Right cardiac atrium (tissue), 5 donors: Measurements from ENCODE around the gene ATP6V0C. TPM values are rescaled to one million over a fixed set of nuclear protein-coding genes. Genes with fewer than 3 reads are reported as not detected.
"Not testable (repeated sequence)": the region's sequence is repeated elsewhere in the genome, so short reads cannot be mapped to it uniquely, and the experiment has no call there.

Source experiments
- ATAC-seq, 2 donors: fragments of 200-7000 bp; cut with Tn5 transposase; one replicate each; pipeline versions ENCODE4 v1.8.0 to v1.9.1; 2020; ENCODE audit warnings: moderate library complexity in 2 of 2, mild to moderate bottlenecking in 1 of 2
- DNase-seq, 3 donors: peaks; one replicate each; pipeline ENCODE4 v3.0.0-alpha.2; 2020
- H3K27ac ChIP-seq: one replicate; pipeline ENCODE4 v1.5.1; 2013; ENCODE audit warnings: mild to moderate bottlenecking, low read length, control low read depth, moderate library complexity
- H3K27me3 ChIP-seq: one replicate; pipeline ENCODE4 v1.6.1; 2013; ENCODE audit not compliant: control insufficient read depth, insufficient read depth
- H3K4me1 ChIP-seq: one replicate; pipeline ENCODE4 v1.6.1; 2013; ENCODE audit warnings: low read length; ENCODE audit not compliant: control insufficient read depth, insufficient read depth
- H3K4me3 ChIP-seq: one replicate; pipeline ENCODE4 v1.5.1; 2013; ENCODE audit warnings: low read length, control low read depth
- H3K9me3 ChIP-seq: one replicate; pipeline ENCODE4 v1.6.1; 2013; ENCODE audit warnings: low read length; ENCODE audit not compliant: control insufficient read depth
- WGBS: extraction: QIAGEN DNeasy Blood & Tissue Kit; methylation state at CpG from one replicate; pipeline ENCODE4 v1.1.7; 2013; 5-methylcytosine and 5-hydroxymethylcytosine counted together
- intact Hi-C, 4 donors: fragments of 100-400 bp; cut with DNase I; formaldehyde crosslinking; loops; one replicate each; pipeline versions ENCODE4 v1.11.0 to v1.14.0; 2022 to 2023
- polyA plus RNA-seq: library from polyadenylated mRNA; stranded (reverse); fragments of 200-250 nt; gene quantifications from one replicate; pipeline ENCODE4 v1.2.3, GENCODE V29; 2013
- total RNA-seq, 4 donors: library from RNA; stranded (reverse); fragmentation: NEBNext Ultra II Directional; extraction: Animal tissue kit (Norgen Biotek cat#: 25700); gene quantifications; one replicate each; pipeline ENCODE4 v1.2.1, GENCODE V29; 2021
- donor health status: healthy with polysubstance abuse.
- donor health status: DM: no; HTN: yes; CAD: no.
- donor health status: DM: no; HTN: no; CAD: no.
- donor health status: DM: no; HTN: yes; CAD: no; lungs with severe emphysema.
- donor health status: DM: yes; HTN: yes; CAD: no.

The ATP6V0C gene
- total and polyA plus RNA-seq, 5 donors = 153 to 206 (median 179) TPM

DNA sequence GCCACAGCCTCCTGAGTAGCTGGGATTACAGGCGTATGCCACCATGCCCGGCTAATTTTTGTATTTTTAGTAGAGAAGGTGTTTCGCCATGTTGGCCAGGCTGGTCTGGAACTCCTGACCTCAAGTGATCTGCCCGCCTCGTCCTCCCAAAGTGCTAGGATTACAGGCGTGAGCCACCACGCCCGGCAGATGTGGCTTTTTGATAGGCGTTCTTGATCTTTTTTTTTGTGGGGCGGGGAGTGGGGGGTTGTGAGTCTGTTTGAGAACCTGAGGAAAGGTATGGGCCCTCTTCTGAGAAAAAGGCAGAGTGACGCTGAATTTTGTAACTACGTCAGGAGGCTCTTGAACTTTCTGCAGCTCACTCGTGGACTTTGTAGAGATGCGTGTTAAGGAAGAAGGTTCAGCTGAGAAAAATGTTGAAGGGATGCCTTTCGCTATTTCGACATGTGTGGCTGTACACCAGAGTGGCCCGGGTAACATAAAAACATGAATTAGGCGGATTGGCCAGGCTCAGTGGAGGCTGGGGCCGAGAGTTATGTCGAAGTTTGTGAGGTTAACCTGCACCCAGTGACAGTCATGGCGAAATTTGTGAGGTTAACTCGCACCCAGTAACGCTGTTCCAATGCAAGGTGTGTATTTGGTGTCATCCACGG is 25.6 kb downstream of the ATP6V0C start:
- intact Hi-C loops, ATAC-seq, H3K27me3 ChIP-seq, H3K27ac ChIP-seq, H3K4me1 ChIP-seq, H3K9me3 ChIP-seq: not testable (repeated sequence)
- H3K4me3 ChIP-seq = peak overlapping the region; percentile 60
- WGBS = 83% methylated on average over 24 of the region's 24 CpGs
- DNase-seq = peak in 2 of 3 donors; percentile 18 to 39

DNA sequence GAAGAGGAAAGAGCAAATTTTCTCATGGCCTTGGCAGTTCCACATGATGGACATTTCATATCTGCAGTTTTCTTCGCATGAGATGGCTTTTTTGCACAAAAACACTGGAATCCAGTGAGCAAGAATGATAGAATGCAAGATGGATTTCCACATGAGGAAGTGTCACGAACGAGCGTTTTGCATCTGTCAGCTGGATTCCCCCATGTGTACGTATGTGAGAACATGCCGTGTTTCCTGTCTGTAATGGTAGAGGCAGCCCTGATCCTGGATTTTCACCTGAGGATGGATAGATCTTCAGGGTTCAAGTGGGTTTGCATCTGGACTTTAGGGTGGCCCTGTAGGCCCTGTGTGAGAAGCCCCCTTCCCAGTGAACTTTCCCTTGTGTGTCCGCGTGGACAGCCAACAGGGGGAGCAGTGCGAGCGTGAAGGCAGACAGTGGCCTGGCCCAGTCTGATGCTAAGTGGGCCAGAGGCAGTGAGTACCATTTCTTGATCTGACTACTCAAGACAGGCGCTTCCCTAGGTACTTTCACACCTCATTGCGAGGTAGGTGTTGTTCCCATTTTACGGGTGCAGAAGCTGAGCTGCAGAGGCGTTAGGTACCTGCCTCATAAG is 26.2 kb downstream of the ATP6V0C start:
- H3K9me3 ChIP-seq, intact Hi-C loops, H3K27ac ChIP-seq, ATAC-seq, H3K4me1 ChIP-seq, H3K27me3 ChIP-seq, H3K4me3 ChIP-seq: not testable (repeated sequence)
- 44% methylated on average over 14 of the region's 14 CpGs for WGBS
- peak; percentile 31 to 69 (median 64) for DNase-seq

DNA sequence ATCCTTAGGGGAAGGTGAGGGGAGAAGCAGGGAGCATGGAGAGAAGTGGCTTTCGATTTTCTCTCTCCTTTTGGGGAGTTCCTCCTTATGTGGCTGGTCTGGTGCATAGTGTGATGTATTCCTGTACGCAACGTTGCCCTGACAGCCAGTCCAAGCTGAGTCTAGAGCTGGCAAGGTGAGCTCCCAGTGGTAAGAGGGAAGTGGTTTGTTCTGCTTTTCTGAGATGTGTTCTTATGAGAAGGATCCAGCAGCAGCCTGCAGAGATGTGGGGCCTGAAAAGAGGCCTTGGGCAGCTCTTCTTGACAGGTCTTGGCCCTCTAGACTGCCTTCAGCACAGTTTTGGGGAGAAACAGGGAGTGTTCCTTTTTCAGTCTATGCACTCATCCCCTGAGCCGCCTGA is 27.2 kb downstream of the ATP6V0C start:
- ATAC-seq, H3K9me3 ChIP-seq, H3K27me3 ChIP-seq, H3K4me1 ChIP-seq, intact Hi-C loops, H3K27ac ChIP-seq, H3K4me3 ChIP-seq: not testable (repeated sequence)
- whole genome bisulfite sequencing = 57% methylated on average over 4 of the region's 4 CpGs
- peak in 1 of 3 donors; percentile 6 for DNase-seq

DNA sequence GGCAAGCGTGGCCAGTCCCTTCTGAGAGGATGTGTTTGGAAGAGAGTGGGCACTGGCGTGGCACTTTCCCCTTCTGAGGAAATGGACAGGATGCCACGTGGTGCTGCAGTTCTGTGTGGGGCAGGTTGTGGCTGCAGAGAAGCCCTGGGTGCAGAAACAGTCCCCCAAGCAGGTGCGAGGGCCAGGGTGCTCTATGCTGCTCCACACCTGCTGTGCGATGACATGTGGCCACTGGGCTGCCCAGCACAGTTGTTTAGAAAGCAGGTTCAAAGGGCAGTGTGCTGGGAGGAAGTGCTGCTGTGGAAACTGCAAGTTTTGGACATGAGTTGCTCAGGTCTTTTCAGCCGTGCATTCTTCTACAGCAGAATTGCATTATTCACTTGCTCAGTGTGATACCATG is 27.7 kb downstream of the ATP6V0C start:
- ATAC-seq, H3K27me3 ChIP-seq, intact Hi-C loops, H3K27ac ChIP-seq, H3K9me3 ChIP-seq, H3K4me1 ChIP-seq, H3K4me3 ChIP-seq: not testable (repeated sequence)
- DNase-seq = peak in 2 of 3 donors; percentile 32 to 43
- WGBS = 57% methylated on average over 6 of the region's 6 CpGs

DNA sequence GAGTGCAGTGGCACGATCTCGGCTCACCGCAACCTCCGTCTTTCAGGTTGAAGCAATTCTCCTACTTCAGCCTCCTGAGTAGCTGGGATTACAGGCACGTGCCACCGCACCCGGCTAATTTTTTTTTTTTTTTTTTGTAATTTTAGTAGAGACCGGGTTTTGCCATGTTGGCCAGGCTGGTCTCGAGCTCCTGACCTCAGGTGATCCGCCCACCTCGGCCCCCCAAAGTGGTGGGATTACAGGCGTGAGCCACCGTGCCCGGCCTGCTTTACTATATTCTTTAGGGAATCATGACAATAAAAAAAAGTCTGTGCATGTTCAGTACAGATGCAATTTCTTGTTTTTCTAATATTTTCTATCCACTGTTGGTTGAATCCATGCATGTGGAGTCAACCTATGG is 30.0 kb downstream of the ATP6V0C start:
- H3K27ac ChIP-seq, ATAC-seq, H3K4me3 ChIP-seq, intact Hi-C loops, H3K27me3 ChIP-seq, H3K4me1 ChIP-seq, H3K9me3 ChIP-seq: not testable (repeated sequence)
- WGBS = 89% methylated on average over 14 of the region's 14 CpGs
- DNase-seq = peak in 2 of 3 donors; percentile 35 to 37

DNA sequence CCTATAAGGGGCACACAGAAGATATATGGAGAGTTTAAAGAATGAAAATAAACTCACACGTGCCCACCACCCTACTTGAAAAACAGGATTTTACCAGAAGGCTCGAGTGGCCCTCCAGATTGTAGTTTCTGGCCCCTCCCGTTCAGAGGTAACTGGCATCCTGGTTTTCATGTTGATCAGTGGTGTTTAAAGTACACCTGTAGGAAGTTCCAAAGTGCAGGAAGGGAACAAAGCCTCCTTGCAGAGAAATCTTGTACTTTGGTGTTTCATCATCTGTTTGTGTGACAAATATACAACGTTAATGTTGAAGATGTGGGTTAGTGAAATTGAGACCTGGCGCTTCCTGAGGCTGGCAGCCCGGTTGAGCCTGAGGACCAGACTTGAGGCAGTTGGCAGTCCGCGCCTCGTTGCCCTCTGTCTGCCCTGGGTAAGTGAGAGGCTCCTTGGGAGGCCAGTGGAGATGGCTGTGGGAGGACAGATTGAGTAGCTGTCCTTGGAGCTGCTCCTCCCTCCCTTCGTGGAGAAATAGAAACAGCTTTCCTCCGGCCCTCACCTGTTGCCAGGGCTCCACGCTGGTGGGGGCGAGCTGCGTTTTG is 36.6 kb downstream of the ATP6V0C start:
- intact Hi-C loops, H3K27me3 ChIP-seq, ATAC-seq, H3K9me3 ChIP-seq, H3K4me1 ChIP-seq, H3K27ac ChIP-seq, DNase-seq, H3K4me3 ChIP-seq: not testable (repeated sequence)
- WGBS = no CpG with 5 or more reads among the region's 14 CpGs

DNA sequence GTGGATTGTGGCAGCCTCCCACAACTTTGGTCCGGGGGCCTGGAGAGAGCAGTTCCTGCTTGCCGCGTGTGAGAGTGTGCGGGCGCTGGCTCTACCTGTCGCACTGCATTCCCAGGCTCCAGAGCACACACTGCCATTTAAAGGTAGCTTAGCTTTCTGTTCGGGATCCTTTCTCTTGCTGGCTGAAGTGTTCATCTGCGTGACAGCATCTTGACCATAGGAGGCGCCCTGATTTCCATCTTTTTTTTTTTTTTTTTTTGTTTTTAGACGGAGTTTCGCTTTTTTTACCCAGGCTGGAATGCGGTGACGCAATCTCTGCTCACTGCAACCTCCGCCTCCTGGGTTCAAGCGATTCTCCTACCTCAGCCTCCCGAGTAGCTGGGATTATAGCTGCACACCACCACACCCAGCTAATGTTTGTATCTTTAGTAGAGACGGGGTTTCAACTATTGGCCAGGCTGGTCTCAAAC is 37.7 kb downstream of the ATP6V0C start:
- H3K9me3 ChIP-seq, H3K4me1 ChIP-seq, intact Hi-C loops, H3K4me3 ChIP-seq, ATAC-seq, H3K27me3 ChIP-seq, H3K27ac ChIP-seq: not testable (repeated sequence)
- peak in 2 of 3 donors; percentile 9 to 21 for DNase-seq
- WGBS = 68% methylated on average over 11 of the region's 17 CpGs

DNA sequence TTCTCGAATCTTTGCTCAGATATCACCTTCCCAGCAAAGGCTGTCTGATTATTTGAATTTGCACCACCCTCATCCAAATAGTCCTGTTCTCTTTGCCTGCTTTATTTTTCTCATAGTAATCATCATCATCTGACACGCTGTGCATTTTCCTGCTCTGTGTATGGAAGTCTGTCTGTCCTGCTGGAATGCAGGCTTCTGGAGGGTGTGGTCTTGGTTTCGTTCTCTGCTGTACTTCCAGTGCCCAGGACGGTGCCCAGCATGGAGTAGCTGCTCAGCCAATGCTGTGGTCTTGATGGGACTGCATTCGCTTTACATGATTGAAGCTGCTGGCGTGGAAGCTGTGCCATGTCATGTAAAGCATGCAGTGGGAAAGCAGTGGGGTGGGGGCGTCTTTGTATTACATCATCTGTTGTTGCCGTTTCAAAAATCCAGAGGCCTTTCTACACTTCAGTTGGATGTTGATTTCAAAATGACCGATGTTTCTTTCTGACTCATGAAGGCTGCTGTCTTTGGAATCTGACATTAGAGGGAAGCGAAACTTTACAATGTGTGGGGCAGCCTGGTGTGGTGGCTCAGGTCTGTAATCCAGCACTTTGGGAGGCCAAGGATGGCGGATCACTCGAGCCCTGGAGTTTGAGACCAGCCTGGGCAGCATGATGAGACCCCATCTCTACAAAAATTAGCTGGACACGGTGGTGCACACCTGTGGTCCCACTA is 41.1 kb downstream of the ATP6V0C start:
- H3K27ac ChIP-seq, H3K4me3 ChIP-seq, H3K27me3 ChIP-seq, intact Hi-C loops, DNase-seq, H3K4me1 ChIP-seq, H3K9me3 ChIP-seq: not testable (repeated sequence)
- ATAC-seq = peak in 1 of 2 donors; percentile 19
- no CpG with 5 or more reads among the region's 13 CpGs for WGBS

DNA sequence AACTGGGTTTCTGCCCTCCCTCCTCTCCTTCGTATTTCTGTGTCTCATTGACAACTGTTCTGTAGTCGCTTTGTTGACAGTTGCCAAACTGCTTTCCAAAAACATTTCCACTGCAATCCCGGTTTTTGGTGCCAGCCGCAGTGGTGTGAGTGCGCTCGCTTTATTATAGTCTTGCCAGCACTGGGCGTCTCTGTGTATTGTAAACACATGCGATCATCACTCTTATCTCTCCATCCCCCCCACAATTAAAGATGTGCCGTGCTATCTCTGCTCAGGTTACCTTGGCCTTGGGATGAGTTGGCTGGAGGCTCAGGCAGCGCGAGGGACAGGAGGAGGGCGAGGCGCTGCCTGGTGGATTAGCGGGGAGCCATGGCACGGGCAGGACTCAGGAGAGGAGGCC is 43.4 kb downstream of the ATP6V0C start:
- H3K4me3 ChIP-seq, intact Hi-C loops, ATAC-seq, H3K9me3 ChIP-seq, H3K27me3 ChIP-seq, H3K4me1 ChIP-seq, H3K27ac ChIP-seq: not testable (repeated sequence)
- peak in 1 of 3 donors; percentile 10 for DNase-seq
- WGBS = 89% methylated on average over 6 of the region's 15 CpGs

DNA sequence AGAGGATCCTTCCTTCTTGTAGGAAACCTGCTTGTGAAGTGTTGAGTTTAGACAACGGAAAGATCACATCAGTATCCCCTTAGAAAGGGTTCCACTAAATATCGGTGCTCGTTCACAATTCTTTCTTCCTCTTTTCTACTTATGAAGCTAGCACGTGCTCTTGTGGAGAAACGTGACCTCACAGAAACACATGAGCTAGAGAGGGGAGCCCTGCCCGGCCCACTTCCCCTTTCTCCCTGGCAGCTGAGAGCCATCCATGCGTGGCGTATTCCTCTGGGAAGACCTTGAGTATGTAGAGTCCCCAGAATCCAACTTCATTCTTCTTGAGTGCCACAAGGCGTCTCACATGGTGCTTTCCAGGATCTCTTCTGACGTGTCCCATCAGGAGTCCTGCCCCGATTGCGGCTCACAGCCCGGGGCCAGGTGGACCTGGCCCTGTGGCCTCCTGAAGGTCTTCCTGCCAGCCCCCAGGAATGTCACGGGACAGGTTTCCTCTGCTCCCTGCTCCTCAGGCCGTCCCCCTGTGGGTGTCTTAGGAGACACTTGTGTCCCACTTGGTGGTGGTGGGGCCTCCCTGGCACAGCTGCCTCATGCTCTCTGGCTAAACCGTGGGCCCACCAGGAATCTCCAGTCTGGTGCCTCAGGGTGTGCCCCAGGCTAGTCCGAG is 46.5 kb downstream of the ATP6V0C start:
- H3K4me3 ChIP-seq, H3K27me3 ChIP-seq, H3K4me1 ChIP-seq, intact Hi-C loops, H3K9me3 ChIP-seq, DNase-seq, H3K27ac ChIP-seq: not testable (repeated sequence)
- 74% methylated on average over 9 of the region's 17 CpGs for WGBS
- peak; percentile 34 to 39 for ATAC-seq
